Testis (tissue), 3 donors: ENCODE data around the gene ARL3. TPM values are rescaled to one million over a fixed set of nuclear protein-coding genes. Genes with fewer than 3 reads are reported as not detected.

Experiments used
- DNase-seq: peaks from one replicate; pipeline ENCODE4 v3.0.0-alpha.2; 2019
- H3K27ac ChIP-seq, 2 donors: fragments of 200-600 bp; sonication (generic); one replicate each; pipeline ENCODE4 v1.5.1; 2019
- H3K27me3 ChIP-seq: fragments of 200-600 bp; sonication (generic); one replicate; pipeline ENCODE4 v1.5.1; 2019
- H3K36me3 ChIP-seq: fragments of 200-600 bp; sonication (generic); one replicate; pipeline ENCODE4 v1.5.1; 2017; ENCODE audit warnings: low read depth; ENCODE audit errors: missing control alignments
- H3K4me1 ChIP-seq: fragments of 200-600 bp; sonication (generic); one replicate; pipeline ENCODE4 v1.5.1; 2019
- H3K4me3 ChIP-seq, 2 donors: fragments of 200-600 bp; sonication (generic); one replicate each; pipeline ENCODE4 v1.5.1; 2017 to 2019
- H3K9me3 ChIP-seq: fragments of 200-600 bp; sonication (generic); one replicate; pipeline ENCODE4 v1.5.1; 2017
- POLR2A ChIP-seq: fragments of 450-650 bp; IDR thresholded peaks from one replicate; pipeline ENCODE4 v1.6.1; 2017; ENCODE audit warnings: antibody characterized with exemption, mild to moderate bottlenecking, moderate library complexity
- WGBS, 2 donors: methylation state at CpG; one replicate each; pipeline ENCODE4 v1.1.5; 2018; 5-methylcytosine and 5-hydroxymethylcytosine counted together
- intact Hi-C: fragments of 100-400 bp; cut with DNase I; formaldehyde crosslinking; loops from one replicate; pipeline ENCODE4 v1.15.1; 2023; ENCODE audit warnings: low total_unique reads
- polyA plus RNA-seq: library from polyadenylated mRNA; stranded (reverse); fragments of 350-450 nt; fragmentation: Illumina TruSeq; extraction: RNeasy Lipid Tissue Mini Kit (QIAGEN cat#74804); gene quantifications from one replicate; pipeline ENCODE4 v1.2.3, GENCODE V29; 2014; ENCODE audit warnings: low read depth, low replicate concordance; ENCODE audit not compliant: insufficient read depth
- total RNA-seq, 2 donors: library from RNA; depleted of rRNA; stranded (reverse); fragments of >200 nt; gene quantifications; one replicate each; pipeline ENCODE4 v1.2.3, GENCODE V29; 2016
- TF ChIP-seq, protein P1 (sequence below), 3 experiments: fragments of 450-650 bp in 2 of 3; fragments of 200-600 bp in 1 of 3; sonication (generic) in 1 of 3; IDR thresholded peaks; one replicate each; pipeline ENCODE4 v1.5.1; 2016 to 2019; ENCODE audit warnings: antibody characterized with exemption in 3 of 3, mild to moderate bottlenecking in 2 of 3, moderate library complexity in 1 of 3

ARL3 gene
- total and polyA plus RNA-seq, 3 donors from 2014 or later, result 10.8 to 25.2 (median 10.9) TPM

DNA sequence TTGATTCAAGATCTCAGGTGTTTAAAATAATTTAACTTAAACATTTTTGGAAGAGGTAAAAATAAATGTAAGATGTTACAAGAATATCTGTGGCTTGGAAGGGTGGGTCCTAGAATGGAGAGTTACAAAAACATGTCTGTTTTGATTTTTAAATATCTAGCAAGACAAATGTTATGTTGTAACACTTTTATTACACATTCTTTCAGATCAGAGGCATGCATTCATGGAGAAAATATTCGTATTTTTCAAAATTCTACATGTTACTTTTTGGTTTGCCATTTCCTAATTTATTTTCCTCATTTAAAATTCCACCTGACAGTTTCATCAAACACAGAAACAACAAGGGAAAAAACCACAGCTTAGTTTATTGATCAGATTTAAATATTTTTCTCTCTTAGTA, 39.5 kb upstream of the ARL3 start:
- DNase-seq, result no peak
- Histone ChIP-seq H3K4me3 (no peak overlapping the region), H3K27ac (peak overlapping the region; percentile 66 to 72), H3K27me3 (no peaks in the 10 kb centered on the region), H3K4me1 (peaks cover 32% of the 10 kb centered on the region), H3K9me3 (no peaks in the 10 kb centered on the region), H3K36me3 (no peaks in the 10 kb centered on the region)
- TF ChIP-seq, protein P1, sequence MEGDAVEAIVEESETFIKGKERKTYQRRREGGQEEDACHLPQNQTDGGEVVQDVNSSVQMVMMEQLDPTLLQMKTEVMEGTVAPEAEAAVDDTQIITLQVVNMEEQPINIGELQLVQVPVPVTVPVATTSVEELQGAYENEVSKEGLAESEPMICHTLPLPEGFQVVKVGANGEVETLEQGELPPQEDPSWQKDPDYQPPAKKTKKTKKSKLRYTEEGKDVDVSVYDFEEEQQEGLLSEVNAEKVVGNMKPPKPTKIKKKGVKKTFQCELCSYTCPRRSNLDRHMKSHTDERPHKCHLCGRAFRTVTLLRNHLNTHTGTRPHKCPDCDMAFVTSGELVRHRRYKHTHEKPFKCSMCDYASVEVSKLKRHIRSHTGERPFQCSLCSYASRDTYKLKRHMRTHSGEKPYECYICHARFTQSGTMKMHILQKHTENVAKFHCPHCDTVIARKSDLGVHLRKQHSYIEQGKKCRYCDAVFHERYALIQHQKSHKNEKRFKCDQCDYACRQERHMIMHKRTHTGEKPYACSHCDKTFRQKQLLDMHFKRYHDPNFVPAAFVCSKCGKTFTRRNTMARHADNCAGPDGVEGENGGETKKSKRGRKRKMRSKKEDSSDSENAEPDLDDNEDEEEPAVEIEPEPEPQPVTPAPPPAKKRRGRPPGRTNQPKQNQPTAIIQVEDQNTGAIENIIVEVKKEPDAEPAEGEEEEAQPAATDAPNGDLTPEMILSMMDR (IDR thresholded peaks at IDR 0.05), result no peak
- 44 to 49% methylated on average over 1 of the region's 1 CpG for WGBS, 2 donors
- intact Hi-C loops, result no loop called here

DNA sequence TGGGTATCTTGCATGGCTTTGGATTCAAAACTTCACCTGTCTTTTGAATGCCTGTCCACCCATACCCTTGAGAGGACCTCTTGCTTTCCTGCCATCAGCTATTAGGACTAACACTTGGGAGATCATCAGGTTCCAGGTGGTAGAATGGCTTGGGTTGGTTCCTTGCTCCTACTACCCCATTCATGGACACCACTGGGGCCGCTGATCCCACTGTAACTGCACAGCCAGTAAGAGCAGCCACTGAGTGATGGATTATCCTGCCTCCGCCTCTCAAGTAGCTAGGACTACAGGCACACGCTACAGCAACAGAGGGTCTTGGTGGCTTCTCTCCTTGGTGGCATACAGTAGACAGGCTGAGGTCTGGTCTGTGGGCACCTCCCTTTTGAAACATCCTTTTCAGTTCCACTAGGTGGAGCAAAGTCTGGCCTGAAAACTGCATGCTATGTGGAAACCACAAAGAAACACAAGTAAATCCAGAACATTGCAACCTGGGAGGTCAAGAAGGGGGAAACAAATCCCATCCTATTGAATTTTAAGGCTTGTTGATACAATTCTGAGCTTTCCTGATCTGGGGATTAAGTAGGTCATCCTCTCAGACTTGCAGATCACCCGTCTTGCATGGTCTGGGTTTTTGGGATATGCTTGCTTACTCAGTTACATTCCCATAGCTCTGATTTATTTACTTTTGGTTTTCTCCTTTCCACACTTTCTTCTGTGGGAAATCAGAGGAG, 38.9 kb upstream of the ARL3 start:
- TF ChIP-seq, protein P1 (IDR thresholded peaks at IDR 0.05), result peak; percentile 47 to 67 (median 67)
- no peak for TF ChIP-seq POLR2A
- H3K4me1 ChIP-seq, result peaks cover 26% of the 10 kb centered on the region
- H3K36me3 ChIP-seq, result no peaks in the 10 kb centered on the region
- DNase-seq, result peak; percentile 53
- no peaks in the 10 kb centered on the region for H3K27me3 ChIP-seq
- WGBS, 2 donors, result 80 to 81% methylated on average over 4 of the region's 4 CpGs
- intact Hi-C loops, result no loop called here
- H3K4me3 ChIP-seq, result no peak overlapping the region
- no peaks in the 10 kb centered on the region for H3K9me3 ChIP-seq
- H3K27ac ChIP-seq, result peak overlapping the region; percentile 66 to 72

DNA sequence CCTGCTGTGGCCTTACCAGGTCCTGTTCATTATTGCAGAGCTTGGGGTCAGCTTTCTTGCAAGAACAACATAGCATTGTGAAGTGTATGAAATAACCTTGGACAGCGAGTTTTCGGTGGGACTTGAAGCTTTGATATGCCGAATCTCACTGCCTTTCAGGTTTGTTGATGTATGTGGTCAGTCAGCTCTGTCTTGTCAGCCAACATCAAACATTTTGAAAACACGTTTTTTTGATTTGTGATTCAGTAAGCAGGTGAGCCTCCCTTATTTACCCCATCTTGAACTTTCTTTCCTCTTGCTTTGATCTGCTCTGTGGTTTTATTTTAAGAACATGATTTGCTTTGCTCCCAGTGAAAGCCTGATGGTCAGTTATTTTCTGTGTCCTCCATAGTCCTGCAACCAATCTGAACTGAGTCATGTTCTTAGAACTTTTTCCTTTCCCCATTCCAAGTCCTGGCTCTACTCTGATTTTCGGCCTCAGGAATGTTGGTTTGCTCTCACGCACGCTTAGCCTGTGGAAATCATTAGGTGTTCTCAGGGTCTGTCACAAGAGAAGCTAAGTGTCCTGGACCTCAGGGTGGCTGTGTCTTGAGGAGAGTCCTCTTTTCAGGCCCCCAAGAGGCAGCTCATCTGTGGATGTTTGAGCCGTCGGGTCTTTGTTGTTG, 38.2 kb upstream of the ARL3 start:
- H3K4me1 ChIP-seq, result peaks cover 25% of the 10 kb centered on the region
- no peaks in the 10 kb centered on the region for H3K27me3 ChIP-seq
- DNase-seq, result no peak
- H3K27ac ChIP-seq, result peak overlapping the region; percentile 66 to 72
- no peak overlapping the region for H3K4me3 ChIP-seq
- no peaks in the 10 kb centered on the region for H3K36me3 ChIP-seq
- no peaks in the 10 kb centered on the region for H3K9me3 ChIP-seq
- intact Hi-C loops, result no loop called here
- WGBS, 2 donors, result 62 to 65% methylated on average over 9 of the region's 9 CpGs
- no peak for TF ChIP-seq POLR2A
- TF ChIP-seq, protein P1 (IDR thresholded peaks at IDR 0.05), result no peak

DNA sequence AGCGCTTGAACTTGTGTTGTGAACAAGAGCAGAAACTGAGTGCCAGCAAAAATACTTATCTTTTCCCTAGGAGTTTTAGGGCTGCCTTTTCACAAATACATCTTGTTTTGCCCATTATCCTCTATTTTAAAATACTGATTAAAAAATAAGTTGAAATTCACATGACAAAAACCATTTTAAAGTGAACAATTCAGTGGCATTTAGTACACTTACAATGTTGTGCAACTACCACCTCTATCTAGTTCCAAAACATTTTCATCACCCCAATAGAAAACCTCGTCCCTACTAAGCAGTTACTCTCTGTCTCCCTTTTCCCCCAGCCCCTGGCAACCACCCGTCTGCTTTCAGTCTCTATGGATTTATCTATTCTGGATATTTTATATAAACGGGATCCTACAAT, 31.0 kb upstream of the ARL3 start:
- TF ChIP-seq, protein P1 (IDR thresholded peaks at IDR 0.05), result no peak
- TF ChIP-seq POLR2A, result no peak
- H3K36me3 ChIP-seq, result no peaks in the 10 kb centered on the region
- WGBS, 2 donors, result 57 to 58% methylated on average over 4 of the region's 4 CpGs
- intact Hi-C loops, result no loop called here
- H3K4me3 ChIP-seq, result peak overlapping the region in 1 of 2 donors; percentile 97
- peaks cover 12% of the 10 kb centered on the region for H3K4me1 ChIP-seq
- peak overlapping the region in 1 of 2 donors; percentile 89 for H3K27ac ChIP-seq
- H3K9me3 ChIP-seq, result no peaks in the 10 kb centered on the region
- no peak for DNase-seq
- H3K27me3 ChIP-seq, result no peaks in the 10 kb centered on the region
